Skeletal muscle satellite cell (primary cell): ENCODE measurements around the gene CDR2.
"Not testable (repeated sequence)": the region's sequence is repeated elsewhere in the genome, so short reads cannot be mapped to it uniquely, and the experiment has no call there.

Source experiments
- H3K27me3 ChIP-seq: 2 replicates; pipeline ENCODE4 v1.7.0; 2013; ENCODE audit warnings: low read length; ENCODE audit not compliant: control insufficient read depth, insufficient read depth
- H3K36me3 ChIP-seq: 2 replicates; pipeline ENCODE4 v1.7.0; 2013; ENCODE audit warnings: mild to moderate bottlenecking, control low read depth, low read length; ENCODE audit not compliant: insufficient read depth
- H3K4me1 ChIP-seq: 2 replicates; pipeline ENCODE4 v1.7.0; 2013; ENCODE audit warnings: low read length; ENCODE audit not compliant: control insufficient read depth, insufficient read depth
- H3K4me2 ChIP-seq: 2 replicates; pipeline ENCODE4 v1.7.0; 2013; ENCODE audit warnings: mild to moderate bottlenecking, low read length
- H3K4me3 ChIP-seq: 2 replicates; pipeline ENCODE4 v1.7.0; 2013; ENCODE audit warnings: low read length
- H3K9ac ChIP-seq: 2 replicates; pipeline ENCODE4 v1.7.0; 2013; ENCODE audit warnings: mild to moderate bottlenecking, low read depth, low read length, moderate library complexity
- H3K9me3 ChIP-seq: replicated peaks from 2 replicates; pipeline ENCODE4 v1.7.0; 2013; ENCODE audit warnings: mild to moderate bottlenecking, control low read depth, low read length

The CDR2 gene

DNA sequence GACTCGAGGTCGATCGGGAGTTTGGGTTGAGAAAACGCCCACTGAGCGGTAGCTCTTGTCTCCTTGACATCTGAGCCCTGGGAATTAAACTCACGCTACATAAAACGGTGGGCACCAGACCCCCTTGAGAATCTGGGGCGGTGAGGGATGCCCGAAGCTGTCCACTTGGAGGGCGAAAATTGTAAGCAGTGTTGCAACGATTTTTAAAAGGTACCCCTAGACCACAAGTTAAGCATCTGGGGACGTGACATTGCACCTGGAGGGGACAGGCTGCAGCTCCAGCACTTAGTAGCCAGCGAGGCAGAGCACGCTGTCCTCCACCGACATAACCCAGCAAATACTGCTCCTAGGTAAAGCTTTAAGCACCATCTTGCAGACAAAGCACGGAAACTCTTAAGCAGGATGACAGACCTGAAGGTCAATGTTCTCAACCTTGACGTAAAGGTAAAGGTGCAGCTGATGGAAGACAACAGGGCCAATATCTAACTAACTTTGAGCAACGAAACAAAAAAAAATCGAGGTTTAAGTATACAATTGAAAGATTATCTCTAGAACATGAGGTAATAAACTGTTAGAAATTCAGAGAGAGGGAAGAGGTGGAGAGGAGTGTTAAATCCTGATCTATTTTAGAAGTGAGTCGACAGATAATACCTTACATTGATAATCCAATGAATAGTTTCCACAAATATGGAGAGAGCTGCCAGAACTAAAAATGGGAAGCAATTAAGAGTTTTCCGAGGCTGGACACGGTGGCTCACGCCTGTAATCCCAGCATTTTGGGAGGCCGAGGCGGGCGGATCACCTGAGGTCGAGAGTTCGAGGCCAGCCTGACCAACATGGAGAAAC lies 921 bp upstream of the CDR2 start:
- H3K27me3 ChIP-seq: no peaks in the 10 kb centered on the region
- peaks cover 31% of the 10 kb centered on the region for H3K4me1 ChIP-seq
- peak overlapping the region; percentile 97 for H3K4me2 ChIP-seq
- H3K9me3 ChIP-seq: no peaks in the 10 kb centered on the region
- peak overlapping the region; percentile 89 for H3K9ac ChIP-seq
- H3K36me3 ChIP-seq: peaks cover 9% of the 10 kb centered on the region
- peak overlapping the region; percentile 94 for H3K4me3 ChIP-seq

DNA sequence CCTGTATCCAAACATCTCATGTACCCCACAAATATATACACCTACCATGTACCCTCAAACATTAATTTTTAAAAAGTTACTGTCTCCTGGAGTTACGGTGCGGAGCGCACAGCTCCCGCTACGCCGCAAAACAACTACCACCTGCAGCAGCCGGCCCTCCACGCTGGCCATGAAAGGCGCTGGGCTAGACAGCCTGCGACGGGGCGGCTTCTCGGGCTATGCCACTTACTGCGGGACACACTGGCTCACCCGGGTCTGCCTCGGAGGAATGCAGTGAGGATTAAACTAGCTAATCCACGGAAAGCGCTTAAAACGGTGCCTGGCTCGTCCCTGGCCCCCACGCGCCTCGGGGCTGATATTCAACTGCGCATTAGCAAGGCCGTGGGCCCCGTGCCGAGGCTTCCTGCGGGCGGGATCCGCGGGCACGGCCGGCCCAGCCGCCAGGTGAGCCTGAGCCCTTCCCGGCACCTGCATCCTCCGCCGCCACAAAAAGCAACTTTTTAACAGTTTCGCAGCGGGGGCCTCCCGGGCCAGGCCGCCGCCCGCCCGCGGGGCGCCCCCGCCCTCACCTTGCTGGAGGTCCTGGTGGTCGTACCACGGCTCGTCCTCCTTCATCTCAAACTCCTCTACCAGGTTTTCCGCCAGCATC lies 633 bp downstream of the CDR2 start:
- H3K27me3 ChIP-seq: no peaks in the 10 kb centered on the region
- peak overlapping the region; percentile 94 for H3K4me3 ChIP-seq
- H3K36me3 ChIP-seq: peaks cover 9% of the 10 kb centered on the region
- peak overlapping the region; percentile 97 for H3K9ac ChIP-seq
- no peaks in the 10 kb centered on the region for H3K9me3 ChIP-seq
- peaks cover 46% of the 10 kb centered on the region for H3K4me1 ChIP-seq
- H3K4me2 ChIP-seq: peak overlapping the region; percentile 91

DNA sequence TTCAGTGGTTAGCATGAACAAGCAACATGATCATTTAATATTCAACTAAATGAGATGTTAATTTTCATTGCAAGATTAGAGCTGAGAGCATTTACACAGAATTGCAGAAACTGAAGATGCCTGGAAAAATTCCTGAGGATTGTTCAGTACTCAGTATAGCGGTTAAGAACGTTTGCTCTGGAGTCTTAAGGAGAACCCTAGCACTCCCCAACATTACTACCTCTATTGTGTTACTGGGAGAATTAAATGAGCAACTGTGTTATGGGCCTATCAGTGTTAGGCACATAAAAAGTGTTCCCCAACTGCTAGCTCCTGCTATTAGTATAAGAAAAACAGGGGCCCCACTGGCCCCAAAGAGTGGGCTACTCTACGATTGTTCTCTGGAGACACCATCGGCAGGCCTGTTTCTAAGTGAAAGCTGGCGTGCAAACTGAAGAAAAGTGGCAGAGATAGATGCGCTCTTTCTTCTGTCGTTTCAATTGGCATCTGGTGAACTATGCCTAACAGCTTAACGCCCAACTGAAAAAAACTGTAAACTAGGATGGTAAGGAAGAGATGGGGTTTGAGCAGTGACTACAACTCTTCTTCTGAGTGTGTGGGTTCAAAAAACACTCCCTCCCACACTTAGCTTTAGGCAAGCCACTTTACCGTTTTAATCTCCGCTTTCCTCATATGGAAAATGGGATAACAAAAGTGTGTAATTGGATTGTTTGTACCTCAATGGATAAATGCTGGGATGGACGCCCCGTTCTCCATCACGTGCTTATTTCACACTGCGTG lies 1.3 kb downstream of the CDR2 start:
- Histone ChIP-seq H3K9ac (peak overlapping the region; percentile 97), H3K4me2 (peak overlapping the region; percentile 91), H3K27me3 (no peaks in the 10 kb centered on the region), H3K9me3 (no peaks in the 10 kb centered on the region), H3K4me1 (peaks cover 46% of the 10 kb centered on the region), H3K36me3 (peaks cover 9% of the 10 kb centered on the region), H3K4me3 (peak overlapping the region; percentile 94)

- H3K27me3 ChIP-seq: no peaks in the 10 kb centered on the region
- peak overlapping the region; percentile 64 for H3K4me2 ChIP-seq
- H3K4me3 ChIP-seq: no peak overlapping the region
- H3K9ac ChIP-seq: peak overlapping the region; percentile 74
- peaks cover 9% of the 10 kb centered on the region for H3K36me3 ChIP-seq
- peaks cover 43% of the 10 kb centered on the region for H3K4me1 ChIP-seq
- H3K9me3 ChIP-seq: no peaks in the 10 kb centered on the region
These were observed 4.2 kb downstream of the CDR2 start for GRCh38 chr16:22370038-22370820.

DNA sequence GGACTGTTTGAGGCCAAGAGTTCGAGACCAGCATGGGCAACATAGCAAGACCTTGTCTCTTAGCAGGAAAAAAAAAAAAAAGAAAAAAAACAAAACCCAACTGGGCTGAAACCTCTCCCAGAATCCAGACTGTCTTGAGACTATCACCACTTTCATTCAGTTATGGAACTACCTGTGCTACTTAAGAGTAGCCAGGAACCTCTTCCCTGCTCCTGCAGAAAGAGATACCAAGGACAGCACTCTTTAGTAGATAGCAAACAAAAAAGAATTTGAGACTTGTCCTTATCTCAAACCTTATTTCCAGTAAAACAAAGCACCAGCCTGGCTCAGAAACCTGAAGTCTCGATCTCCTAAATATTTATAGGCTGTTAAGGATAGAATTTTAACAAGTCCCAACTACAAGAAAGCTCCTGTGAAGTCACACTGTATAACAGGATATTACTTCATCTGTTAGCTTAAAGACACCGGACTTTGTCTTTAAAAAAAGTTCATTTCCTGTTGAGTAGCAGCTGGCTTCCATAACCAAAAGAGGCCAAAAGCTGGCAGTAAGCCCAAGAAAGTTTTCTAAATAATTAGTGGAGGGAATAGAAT lies 5.1 kb downstream of the CDR2 start:
- Histone ChIP-seq H3K36me3 (peaks cover 17% of the 10 kb centered on the region), H3K9ac (peak overlapping the region; percentile 72), H3K27me3 (no peaks in the 10 kb centered on the region), H3K4me2 (peak overlapping the region; percentile 64), H3K4me1 (peaks cover 40% of the 10 kb centered on the region), H3K4me3 (no peak overlapping the region), H3K9me3 (no peaks in the 10 kb centered on the region)

DNA sequence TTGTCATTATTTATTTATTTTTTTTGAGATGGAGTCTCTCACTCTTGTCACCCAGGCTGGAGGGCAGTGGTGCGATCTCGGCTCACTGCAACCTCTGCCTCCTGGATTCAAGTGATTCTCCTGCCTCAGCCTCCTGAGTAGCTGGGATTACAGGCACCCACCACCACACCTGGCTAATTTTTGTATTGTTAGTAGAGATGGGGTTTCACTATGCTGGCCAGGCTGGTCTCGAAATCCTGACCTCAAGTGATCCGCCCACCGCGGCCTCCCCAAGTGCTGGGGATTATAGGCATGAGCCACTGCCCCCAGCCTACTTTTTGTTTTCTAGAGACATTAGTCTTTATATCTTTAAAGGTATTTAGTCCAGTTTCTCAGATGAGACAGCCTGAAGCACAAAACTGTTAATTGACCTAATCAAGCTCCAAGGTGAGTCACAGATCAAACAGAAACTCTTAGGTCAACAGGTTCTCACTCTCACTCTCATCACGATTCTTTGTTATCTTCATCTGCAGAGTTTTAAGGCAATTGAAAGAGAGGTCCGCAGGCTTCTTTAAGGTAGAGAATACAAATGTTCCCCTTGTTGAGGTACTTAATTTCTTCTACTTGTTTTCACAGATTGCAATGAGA lies 6.1 kb downstream of the CDR2 start:
- peaks cover 25% of the 10 kb centered on the region for H3K36me3 ChIP-seq
- not testable (repeated sequence) for H3K9me3 ChIP-seq, H3K4me3 ChIP-seq, H3K9ac ChIP-seq, H3K27me3 ChIP-seq, H3K4me2 ChIP-seq
- H3K4me1 ChIP-seq: peaks cover 39% of the 10 kb centered on the region

- H3K9ac ChIP-seq: no peak overlapping the region
- H3K4me1 ChIP-seq: peaks cover 25% of the 10 kb centered on the region
- H3K36me3 ChIP-seq: peaks cover 36% of the 10 kb centered on the region
- no peaks in the 10 kb centered on the region for H3K9me3 ChIP-seq
- no peaks in the 10 kb centered on the region for H3K27me3 ChIP-seq
- H3K4me3 ChIP-seq: no peak overlapping the region
- H3K4me2 ChIP-seq: no peak overlapping the region
These were observed 7.5 kb downstream of the CDR2 start for GRCh38 chr16:22366889-22367288.

GRCh38 chr16:22366371-22366770 lies 8.0 kb downstream of the CDR2 start:
- no peaks in the 10 kb centered on the region for H3K27me3 ChIP-seq
- no peak overlapping the region for H3K9ac ChIP-seq
- peaks cover 35% of the 10 kb centered on the region for H3K36me3 ChIP-seq
- H3K9me3 ChIP-seq: no peaks in the 10 kb centered on the region
- peaks cover 20% of the 10 kb centered on the region for H3K4me1 ChIP-seq
- no peak overlapping the region for H3K4me3 ChIP-seq
- no peak overlapping the region for H3K4me2 ChIP-seq

DNA sequence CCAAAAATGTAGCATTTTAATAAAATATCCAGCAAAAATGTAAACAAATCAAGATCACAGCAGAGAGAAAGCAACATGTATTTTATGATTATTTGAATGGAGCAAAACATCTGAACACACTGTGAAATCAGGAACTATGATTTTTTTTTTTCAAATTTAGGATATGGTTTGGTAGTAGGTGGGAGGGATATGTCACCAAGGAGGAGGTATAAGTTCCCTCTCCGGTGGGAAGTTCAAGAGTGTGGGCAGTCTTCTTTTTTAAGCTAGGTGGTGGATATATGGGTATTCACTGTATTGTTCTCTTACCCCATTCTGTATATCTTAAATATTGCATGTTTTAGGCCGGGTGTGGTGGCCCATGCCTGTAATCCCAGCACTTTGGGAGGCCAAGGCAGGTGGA lies 10.2 kb downstream of the CDR2 start:
- Histone ChIP-seq H3K4me1 (peaks cover 3% of the 10 kb centered on the region), H3K4me2 (no peak overlapping the region), H3K36me3 (peaks cover 41% of the 10 kb centered on the region), H3K9ac (no peak overlapping the region), H3K27me3 (no peaks in the 10 kb centered on the region), H3K9me3 (no peaks in the 10 kb centered on the region), H3K4me3 (no peak overlapping the region)

DNA sequence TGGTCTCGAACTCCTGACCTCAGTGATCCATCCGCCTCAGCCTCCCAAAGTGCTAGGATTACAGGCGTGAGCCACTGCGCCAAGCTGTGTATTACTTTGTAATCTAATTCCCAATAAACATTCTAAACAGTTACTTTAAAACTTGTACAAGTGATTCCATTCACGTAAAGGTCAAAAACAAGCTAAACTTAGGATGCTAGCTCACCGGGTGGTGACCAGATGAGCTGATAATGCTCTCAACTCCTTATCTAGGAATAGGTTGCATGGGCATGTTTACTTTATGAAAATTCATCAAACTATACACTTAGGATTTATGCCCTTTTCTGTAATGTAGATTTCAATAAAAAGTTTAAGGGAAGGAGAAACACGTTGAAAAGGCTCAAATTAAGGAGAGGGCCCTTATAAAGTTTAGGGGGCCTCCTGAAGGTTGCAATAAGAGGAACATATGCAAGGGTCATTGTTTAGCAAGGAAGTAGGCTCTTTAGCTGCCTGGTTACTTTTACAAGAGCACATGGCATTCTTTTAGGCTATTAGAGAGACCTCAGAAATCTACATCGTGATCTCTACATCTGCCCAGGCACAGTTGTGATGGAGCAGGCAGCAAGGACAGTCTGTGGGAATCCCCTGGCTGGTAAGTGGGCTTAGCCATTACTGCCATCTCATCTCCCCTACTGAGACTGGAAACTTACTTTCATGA lies 13.3 kb downstream of the CDR2 start:
- no peak overlapping the region for H3K4me3 ChIP-seq
- no peak overlapping the region for H3K4me2 ChIP-seq
- H3K27me3 ChIP-seq: no peaks in the 10 kb centered on the region
- peaks cover 46% of the 10 kb centered on the region for H3K36me3 ChIP-seq
- no peak overlapping the region for H3K9ac ChIP-seq
- no peaks in the 10 kb centered on the region for H3K9me3 ChIP-seq
- H3K4me1 ChIP-seq: no peaks in the 10 kb centered on the region
